ENCODE data around the gene WDR53.

DNA sequence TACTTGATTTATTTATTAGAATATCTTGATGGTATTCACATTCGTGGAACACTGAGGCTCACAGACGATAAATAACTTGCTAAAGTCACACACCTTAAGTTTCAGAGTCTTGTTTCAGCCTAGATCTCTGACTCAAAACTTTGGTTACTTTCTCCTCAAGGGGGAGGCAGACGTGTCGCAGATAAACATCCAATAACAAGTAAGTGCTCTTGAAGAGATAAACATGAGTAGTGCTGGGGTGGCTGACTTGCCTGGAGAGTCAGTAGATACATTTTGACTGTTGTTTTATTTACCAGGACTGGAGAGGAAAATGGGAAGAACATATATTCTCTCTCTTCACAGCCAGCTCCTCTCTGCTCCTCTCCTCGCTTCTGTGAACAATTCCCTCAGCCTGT, 31.4 kb upstream of the WDR53 start:
- TF ChIP-seq SNRNP70 (optimal IDR thresholded peaks at IDR 0.05; ENCODE audit: low read depth, low read length) (no peak), CBX2 (IDR thresholded peaks at IDR 0.05; ENCODE audit: insufficient read depth, low read length, poor library complexity, severe bottlenecking) (no peak), GTF2F1 (IDR thresholded peaks at IDR 0.05; ENCODE audit: low read depth, low read length) (no peak), NFYB (IDR thresholded peaks at IDR 0.05; ENCODE audit: extremely low read depth, insufficient read length) (peak; percentile 15), ZNF830 (CRISPR knock-in tag; IDR thresholded peaks at IDR 0.05) (no peak)
- TF ChIP-seq, protein P1, sequence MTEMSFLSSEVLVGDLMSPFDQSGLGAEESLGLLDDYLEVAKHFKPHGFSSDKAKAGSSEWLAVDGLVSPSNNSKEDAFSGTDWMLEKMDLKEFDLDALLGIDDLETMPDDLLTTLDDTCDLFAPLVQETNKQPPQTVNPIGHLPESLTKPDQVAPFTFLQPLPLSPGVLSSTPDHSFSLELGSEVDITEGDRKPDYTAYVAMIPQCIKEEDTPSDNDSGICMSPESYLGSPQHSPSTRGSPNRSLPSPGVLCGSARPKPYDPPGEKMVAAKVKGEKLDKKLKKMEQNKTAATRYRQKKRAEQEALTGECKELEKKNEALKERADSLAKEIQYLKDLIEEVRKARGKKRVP (CRISPR knock-in tag; IDR thresholded peaks at IDR 0.05): no peak
- TF ChIP-seq, protein P2, sequence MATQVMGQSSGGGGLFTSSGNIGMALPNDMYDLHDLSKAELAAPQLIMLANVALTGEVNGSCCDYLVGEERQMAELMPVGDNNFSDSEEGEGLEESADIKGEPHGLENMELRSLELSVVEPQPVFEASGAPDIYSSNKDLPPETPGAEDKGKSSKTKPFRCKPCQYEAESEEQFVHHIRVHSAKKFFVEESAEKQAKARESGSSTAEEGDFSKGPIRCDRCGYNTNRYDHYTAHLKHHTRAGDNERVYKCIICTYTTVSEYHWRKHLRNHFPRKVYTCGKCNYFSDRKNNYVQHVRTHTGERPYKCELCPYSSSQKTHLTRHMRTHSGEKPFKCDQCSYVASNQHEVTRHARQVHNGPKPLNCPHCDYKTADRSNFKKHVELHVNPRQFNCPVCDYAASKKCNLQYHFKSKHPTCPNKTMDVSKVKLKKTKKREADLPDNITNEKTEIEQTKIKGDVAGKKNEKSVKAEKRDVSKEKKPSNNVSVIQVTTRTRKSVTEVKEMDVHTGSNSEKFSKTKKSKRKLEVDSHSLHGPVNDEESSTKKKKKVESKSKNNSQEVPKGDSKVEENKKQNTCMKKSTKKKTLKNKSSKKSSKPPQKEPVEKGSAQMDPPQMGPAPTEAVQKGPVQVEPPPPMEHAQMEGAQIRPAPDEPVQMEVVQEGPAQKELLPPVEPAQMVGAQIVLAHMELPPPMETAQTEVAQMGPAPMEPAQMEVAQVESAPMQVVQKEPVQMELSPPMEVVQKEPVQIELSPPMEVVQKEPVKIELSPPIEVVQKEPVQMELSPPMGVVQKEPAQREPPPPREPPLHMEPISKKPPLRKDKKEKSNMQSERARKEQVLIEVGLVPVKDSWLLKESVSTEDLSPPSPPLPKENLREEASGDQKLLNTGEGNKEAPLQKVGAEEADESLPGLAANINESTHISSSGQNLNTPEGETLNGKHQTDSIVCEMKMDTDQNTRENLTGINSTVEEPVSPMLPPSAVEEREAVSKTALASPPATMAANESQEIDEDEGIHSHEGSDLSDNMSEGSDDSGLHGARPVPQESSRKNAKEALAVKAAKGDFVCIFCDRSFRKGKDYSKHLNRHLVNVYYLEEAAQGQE (IDR thresholded peaks at IDR 0.05; ENCODE audit: borderline replicate concordance): no peak
- TF ChIP-seq, protein P2 (CRISPR knock-in tag; IDR thresholded peaks at IDR 0.05; ENCODE audit: low read depth): no peak
- TF ChIP-seq, protein P3, sequence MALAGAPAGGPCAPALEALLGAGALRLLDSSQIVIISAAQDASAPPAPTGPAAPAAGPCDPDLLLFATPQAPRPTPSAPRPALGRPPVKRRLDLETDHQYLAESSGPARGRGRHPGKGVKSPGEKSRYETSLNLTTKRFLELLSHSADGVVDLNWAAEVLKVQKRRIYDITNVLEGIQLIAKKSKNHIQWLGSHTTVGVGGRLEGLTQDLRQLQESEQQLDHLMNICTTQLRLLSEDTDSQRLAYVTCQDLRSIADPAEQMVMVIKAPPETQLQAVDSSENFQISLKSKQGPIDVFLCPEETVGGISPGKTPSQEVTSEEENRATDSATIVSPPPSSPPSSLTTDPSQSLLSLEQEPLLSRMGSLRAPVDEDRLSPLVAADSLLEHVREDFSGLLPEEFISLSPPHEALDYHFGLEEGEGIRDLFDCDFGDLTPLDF (CRISPR knock-in tag; IDR thresholded peaks at IDR 0.05): no peak
- TF ChIP-seq, protein P4, sequence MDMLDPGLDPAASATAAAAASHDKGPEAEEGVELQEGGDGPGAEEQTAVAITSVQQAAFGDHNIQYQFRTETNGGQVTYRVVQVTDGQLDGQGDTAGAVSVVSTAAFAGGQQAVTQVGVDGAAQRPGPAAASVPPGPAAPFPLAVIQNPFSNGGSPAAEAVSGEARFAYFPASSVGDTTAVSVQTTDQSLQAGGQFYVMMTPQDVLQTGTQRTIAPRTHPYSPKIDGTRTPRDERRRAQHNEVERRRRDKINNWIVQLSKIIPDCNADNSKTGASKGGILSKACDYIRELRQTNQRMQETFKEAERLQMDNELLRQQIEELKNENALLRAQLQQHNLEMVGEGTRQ (CRISPR knock-in tag; IDR thresholded peaks at IDR 0.05): no peak
- TF ChIP-seq, protein P5, sequence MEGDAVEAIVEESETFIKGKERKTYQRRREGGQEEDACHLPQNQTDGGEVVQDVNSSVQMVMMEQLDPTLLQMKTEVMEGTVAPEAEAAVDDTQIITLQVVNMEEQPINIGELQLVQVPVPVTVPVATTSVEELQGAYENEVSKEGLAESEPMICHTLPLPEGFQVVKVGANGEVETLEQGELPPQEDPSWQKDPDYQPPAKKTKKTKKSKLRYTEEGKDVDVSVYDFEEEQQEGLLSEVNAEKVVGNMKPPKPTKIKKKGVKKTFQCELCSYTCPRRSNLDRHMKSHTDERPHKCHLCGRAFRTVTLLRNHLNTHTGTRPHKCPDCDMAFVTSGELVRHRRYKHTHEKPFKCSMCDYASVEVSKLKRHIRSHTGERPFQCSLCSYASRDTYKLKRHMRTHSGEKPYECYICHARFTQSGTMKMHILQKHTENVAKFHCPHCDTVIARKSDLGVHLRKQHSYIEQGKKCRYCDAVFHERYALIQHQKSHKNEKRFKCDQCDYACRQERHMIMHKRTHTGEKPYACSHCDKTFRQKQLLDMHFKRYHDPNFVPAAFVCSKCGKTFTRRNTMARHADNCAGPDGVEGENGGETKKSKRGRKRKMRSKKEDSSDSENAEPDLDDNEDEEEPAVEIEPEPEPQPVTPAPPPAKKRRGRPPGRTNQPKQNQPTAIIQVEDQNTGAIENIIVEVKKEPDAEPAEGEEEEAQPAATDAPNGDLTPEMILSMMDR (IDR thresholded peaks at IDR 0.05 in 2 of 3, conservative IDR thresholded peaks at IDR 0.05 in 1 of 3; ENCODE audit: insufficient read depth in 2 of 3, low read depth in 1 of 3, low read length in 3 of 3): peak in 2 of 3 experiments; percentile 19 to 30; a peak in 2 of 6 replicates
- TF ChIP-seq, protein P6, sequence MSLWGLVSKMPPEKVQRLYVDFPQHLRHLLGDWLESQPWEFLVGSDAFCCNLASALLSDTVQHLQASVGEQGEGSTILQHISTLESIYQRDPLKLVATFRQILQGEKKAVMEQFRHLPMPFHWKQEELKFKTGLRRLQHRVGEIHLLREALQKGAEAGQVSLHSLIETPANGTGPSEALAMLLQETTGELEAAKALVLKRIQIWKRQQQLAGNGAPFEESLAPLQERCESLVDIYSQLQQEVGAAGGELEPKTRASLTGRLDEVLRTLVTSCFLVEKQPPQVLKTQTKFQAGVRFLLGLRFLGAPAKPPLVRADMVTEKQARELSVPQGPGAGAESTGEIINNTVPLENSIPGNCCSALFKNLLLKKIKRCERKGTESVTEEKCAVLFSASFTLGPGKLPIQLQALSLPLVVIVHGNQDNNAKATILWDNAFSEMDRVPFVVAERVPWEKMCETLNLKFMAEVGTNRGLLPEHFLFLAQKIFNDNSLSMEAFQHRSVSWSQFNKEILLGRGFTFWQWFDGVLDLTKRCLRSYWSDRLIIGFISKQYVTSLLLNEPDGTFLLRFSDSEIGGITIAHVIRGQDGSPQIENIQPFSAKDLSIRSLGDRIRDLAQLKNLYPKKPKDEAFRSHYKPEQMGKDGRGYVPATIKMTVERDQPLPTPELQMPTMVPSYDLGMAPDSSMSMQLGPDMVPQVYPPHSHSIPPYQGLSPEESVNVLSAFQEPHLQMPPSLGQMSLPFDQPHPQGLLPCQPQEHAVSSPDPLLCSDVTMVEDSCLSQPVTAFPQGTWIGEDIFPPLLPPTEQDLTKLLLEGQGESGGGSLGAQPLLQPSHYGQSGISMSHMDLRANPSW (CRISPR knock-in tag; IDR thresholded peaks at IDR 0.05): no peak
